ENCODE data around the gene ZFP42.
"Not testable (repeated sequence)": the region's sequence is repeated elsewhere in the genome, so short reads cannot be mapped to it uniquely, and the experiment has no call there.

ZFP42 gene

DNA sequence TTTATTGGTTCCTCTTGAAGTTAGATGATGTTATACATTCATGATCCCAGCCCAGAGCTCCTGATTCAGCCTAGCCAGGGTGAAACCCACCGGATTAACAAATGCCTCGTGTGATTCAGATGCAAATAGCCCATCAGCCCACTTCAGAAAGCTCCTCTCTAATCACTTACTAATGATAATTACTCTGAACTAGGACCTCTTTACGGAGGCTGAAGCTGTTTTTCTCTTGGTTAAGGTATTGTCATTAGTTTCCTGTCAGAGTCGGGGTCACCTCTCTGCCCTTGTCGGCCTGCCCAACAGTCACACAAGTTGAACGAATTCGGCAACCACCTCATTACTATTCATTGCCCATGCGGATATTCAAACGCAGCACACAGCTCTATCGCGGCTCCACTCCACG lies 36.6 kb downstream of the ZFP42 start:
- TF ChIP-seq CTCF (conservative IDR thresholded peaks at IDR 0.05; ENCODE audit: low read depth, low read length): no peak
- H3K4me3 ChIP-seq (ENCODE audit: low read depth, low read length): no peak overlapping the region
- DNase-seq (ENCODE audit: low read depth): no peak

GRCh38 chr4:188032583-188032982 lies 37.0 kb downstream of the ZFP42 start:
- DNase-seq (ENCODE audit: low read depth): no peak
- H3K4me3 ChIP-seq (ENCODE audit: low read depth, low read length): no peak overlapping the region

DNA sequence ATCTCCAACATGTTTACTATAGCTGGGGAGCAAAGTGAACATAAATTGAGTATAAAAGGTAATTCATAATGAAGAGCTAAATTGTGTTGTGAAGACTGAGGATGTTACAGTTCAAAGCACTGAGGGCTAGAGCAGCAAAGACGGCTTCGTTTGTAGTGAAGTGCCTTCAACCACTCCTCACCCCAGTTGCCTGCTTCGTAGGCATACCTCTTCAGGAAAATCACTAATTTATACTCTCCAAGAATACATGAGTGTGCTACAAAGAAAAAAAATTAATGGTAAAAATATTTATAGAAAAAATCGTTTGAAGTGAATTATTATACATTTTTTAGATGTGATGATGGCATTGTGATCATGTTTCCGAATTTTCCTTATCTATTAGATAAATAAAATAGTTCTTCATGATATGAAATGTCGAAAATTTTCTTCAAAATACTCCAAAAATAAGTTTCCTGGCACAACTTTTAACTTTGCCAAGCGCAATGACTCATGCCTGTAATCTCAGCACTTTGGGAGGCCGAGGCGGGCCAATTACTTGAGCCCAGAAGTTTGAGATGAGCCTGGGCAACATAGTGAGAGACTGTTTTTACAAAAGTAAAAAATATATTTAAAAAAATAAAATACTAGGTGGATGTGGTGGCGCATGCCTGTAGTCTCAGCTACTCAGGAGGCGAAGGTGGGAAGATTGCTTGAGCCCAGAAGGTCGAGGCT lies 41.6 kb downstream of the ZFP42 start:
- no peak for DNase-seq (ENCODE audit: low read depth)
- H3K4me3 ChIP-seq (ENCODE audit: low read depth, low read length): no peak overlapping the region
- TF ChIP-seq CTCF (conservative IDR thresholded peaks at IDR 0.05; ENCODE audit: low read depth, low read length): no peak

More at GRCh38 chr4:188032583-188032982, 37.0 kb downstream of the ZFP42 start:
- no peak for TF ChIP-seq CTCF (conservative IDR thresholded peaks at IDR 0.05; ENCODE audit: low read depth, low read length)

DNA sequence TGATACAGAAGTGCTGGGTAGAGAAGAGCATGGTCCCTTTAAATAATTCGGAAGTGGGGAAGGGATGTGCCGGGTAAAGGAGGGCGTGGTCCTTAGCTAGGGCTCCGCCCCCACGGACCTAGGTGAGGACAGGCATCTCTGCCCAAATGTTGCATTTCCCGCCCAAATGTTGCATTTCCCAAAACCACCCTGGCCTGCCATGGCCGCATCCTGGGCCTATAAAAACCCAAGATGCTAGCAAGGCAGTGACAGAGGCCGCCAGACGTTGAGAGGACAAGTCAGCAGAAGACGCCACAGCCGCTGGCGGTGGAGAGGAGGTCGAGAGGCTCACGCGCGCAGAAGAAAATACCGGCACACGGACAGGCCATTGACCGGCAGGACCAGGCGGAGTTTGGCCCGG lies 46.1 kb downstream of the ZFP42 start:
- DNase-seq (ENCODE audit: low read depth): no peak
- no peak overlapping the region for H3K4me3 ChIP-seq (ENCODE audit: low read depth, low read length)
- TF ChIP-seq CTCF (conservative IDR thresholded peaks at IDR 0.05; ENCODE audit: low read depth, low read length): no peak

- TF ChIP-seq CTCF (conservative IDR thresholded peaks at IDR 0.05; ENCODE audit: low read depth, low read length): no peak
- DNase-seq (ENCODE audit: low read depth): no peak
- H3K4me3 ChIP-seq (ENCODE audit: low read depth, low read length): no peak overlapping the region
These were observed 46.6 kb downstream of the ZFP42 start for GRCh38 chr4:188042191-188042590.

GRCh38 chr4:188043154-188043553 lies 47.6 kb downstream of the ZFP42 start:
- no peak for TF ChIP-seq CTCF (conservative IDR thresholded peaks at IDR 0.05; ENCODE audit: low read depth, low read length)
- H3K4me3 ChIP-seq (ENCODE audit: low read depth, low read length): no peak overlapping the region
- DNase-seq (ENCODE audit: low read depth): no peak

DNA sequence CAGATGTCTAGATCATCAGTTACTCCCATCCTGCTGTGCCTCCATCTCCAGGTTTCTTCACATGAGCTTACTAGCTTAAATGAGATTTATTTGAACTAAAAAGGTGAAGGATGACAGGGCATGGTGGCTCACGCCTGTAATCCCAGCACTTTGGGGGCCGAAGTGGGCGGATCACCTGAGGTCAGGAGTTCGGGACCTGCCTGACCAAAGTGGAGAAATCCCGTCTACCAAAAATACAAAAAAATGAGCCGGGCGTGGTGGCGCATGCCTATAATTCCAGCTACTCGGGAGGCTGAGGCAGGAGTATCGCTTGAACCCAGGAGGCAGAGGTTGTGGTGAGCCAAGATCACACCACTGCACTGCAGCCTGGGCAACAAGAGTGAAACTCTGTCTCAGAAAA lies 49.9 kb downstream of the ZFP42 start:
- not testable (repeated sequence) for H3K4me3 ChIP-seq (ENCODE audit: low read depth, low read length); DNase-seq (ENCODE audit: low read depth)

All from choroid plexus epithelial cell (primary cell).